Type B pancreatic cell (in vitro differentiated cells): ENCODE measurements around the gene CREBBP. TPM values are rescaled to one million over a fixed set of nuclear protein-coding genes. Genes with fewer than 3 reads are reported as not detected.

Experiments used
- DNase-seq: peaks from one replicate; pipeline ENCODE4 v3.0.0; 2021; ENCODE audit warnings: mixed read lengths; ENCODE audit not compliant: unreplicated experiment; ENCODE audit errors: extremely low spot score
- H3K27ac Mint-ChIP-seq: 2 replicates; pipeline ENCODE4 v1.8.0; 2021; ENCODE audit warnings: mild to moderate bottlenecking, mixed read lengths
- H3K27me3 Mint-ChIP-seq: 2 replicates; pipeline ENCODE4 v1.8.0; 2021; ENCODE audit warnings: mixed read lengths
- H3K36me3 Mint-ChIP-seq: 2 replicates; pipeline ENCODE4 v1.8.0; 2021; ENCODE audit warnings: mixed read lengths
- H3K4me1 Mint-ChIP-seq: one replicate; pipeline ENCODE4 v1.8.0; 2021; ENCODE audit warnings: mixed read lengths; ENCODE audit not compliant: unreplicated experiment
- H3K4me3 Mint-ChIP-seq: 2 replicates; pipeline ENCODE4 v1.8.0; 2021; ENCODE audit warnings: mild to moderate bottlenecking, mixed read lengths
- H3K9me3 Mint-ChIP-seq: 2 replicates; pipeline ENCODE4 v1.8.0; 2021; ENCODE audit warnings: mixed read lengths
- total RNA-seq: library from RNA; stranded (reverse); gene quantifications from 2 replicates; pipeline ENCODE4 v1.2.1, GENCODE V29; 2021; ENCODE audit warnings: low replicate concordance
- TF ChIP-seq, protein P1 (sequence below): fragments of 200-600 bp; sonication (generic); conservative IDR thresholded peaks from 2 replicates; pipeline ENCODE4 v1.5.0; 2021; ENCODE audit warnings: antibody characterized with exemption, mild to moderate bottlenecking

Gene CREBBP
- total RNA-seq, 1 donor from 2014 or later = 93.6 TPM

DNA sequence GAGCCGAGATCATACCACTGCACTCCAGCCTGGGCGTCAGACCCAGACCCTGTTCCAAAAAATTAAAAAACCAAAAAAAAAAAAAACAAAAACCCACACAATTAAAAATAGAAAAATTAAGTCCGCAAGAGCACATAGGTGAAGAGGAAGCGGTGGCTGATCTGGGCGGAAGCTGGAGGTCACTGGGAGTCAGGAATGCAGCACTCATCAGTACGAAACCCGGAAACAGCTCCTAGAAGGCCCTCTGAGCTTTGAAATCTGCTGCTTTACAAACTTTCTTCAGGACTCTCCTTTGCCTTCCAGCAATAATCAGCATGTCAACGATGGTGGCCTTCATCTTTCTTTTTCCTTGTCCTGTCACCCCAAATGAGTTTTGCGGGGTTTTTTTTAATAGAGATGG lies 192.7 kb downstream of the CREBBP start:
- Mint-ChIP-seq H3K36me3 (peaks cover 20% of the 10 kb centered on the region), H3K9me3 (no peaks in the 10 kb centered on the region), H3K27me3 (no peaks in the 10 kb centered on the region), H3K4me3 (no peak overlapping the region), H3K4me1 (peaks cover 8% of the 10 kb centered on the region), H3K27ac (no peak overlapping the region)
- no peak for DNase-seq
- TF ChIP-seq, protein P1, sequence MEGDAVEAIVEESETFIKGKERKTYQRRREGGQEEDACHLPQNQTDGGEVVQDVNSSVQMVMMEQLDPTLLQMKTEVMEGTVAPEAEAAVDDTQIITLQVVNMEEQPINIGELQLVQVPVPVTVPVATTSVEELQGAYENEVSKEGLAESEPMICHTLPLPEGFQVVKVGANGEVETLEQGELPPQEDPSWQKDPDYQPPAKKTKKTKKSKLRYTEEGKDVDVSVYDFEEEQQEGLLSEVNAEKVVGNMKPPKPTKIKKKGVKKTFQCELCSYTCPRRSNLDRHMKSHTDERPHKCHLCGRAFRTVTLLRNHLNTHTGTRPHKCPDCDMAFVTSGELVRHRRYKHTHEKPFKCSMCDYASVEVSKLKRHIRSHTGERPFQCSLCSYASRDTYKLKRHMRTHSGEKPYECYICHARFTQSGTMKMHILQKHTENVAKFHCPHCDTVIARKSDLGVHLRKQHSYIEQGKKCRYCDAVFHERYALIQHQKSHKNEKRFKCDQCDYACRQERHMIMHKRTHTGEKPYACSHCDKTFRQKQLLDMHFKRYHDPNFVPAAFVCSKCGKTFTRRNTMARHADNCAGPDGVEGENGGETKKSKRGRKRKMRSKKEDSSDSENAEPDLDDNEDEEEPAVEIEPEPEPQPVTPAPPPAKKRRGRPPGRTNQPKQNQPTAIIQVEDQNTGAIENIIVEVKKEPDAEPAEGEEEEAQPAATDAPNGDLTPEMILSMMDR = no peak

DNA sequence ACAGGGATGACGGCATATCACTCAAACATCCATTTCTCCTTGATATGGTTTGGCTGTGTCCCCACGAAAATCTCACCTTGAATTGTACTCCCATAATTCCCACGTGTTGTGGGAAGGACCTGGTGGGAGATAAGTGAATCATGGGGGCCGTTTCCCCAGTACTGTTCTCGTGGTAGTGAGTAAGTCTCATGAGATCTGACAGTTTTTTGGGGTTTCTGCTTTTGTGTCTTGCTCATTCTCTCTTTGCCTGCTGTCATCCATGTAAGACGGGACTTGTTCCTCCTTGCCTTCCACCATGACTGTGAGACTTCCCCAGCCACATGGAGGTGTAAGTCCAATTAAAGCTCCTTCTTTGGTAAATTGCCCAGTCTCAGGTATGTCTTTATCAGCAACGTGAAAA lies 193.5 kb downstream of the CREBBP start:
- TF ChIP-seq, protein P1 = no peak
- no peak for DNase-seq
- Mint-ChIP-seq H3K9me3 (no peaks in the 10 kb centered on the region), H3K4me3 (no peak overlapping the region), H3K27me3 (no peaks in the 10 kb centered on the region), H3K4me1 (peaks cover 8% of the 10 kb centered on the region), H3K27ac (no peak overlapping the region), H3K36me3 (peaks cover 24% of the 10 kb centered on the region)

DNA sequence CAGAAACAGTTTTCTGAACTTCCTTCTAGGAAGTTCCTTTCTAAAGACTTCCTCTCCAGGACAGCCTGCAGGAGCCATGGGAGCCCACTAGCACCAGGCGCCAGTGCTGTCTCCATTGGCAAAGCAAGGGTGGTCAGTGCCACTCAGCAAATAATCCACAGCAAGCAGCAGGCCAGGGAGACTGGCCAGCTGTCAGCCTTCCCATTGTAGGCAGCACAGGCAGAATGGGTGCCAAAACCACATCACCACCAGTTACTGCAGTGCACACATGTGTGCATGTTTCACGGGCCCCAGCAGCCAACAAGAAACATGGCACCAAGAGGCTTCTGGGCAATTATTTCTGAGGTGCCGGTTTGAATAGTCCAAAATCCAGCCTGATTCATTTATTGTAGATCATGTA lies 199.3 kb downstream of the CREBBP start:
- TF ChIP-seq, protein P1 = no peak
- Mint-ChIP-seq H3K27ac (no peak overlapping the region), H3K4me1 (no peaks in the 10 kb centered on the region), H3K4me3 (no peak overlapping the region), H3K27me3 (no peaks in the 10 kb centered on the region), H3K36me3 (peaks cover 16% of the 10 kb centered on the region), H3K9me3 (no peaks in the 10 kb centered on the region)
- DNase-seq = no peak

DNA sequence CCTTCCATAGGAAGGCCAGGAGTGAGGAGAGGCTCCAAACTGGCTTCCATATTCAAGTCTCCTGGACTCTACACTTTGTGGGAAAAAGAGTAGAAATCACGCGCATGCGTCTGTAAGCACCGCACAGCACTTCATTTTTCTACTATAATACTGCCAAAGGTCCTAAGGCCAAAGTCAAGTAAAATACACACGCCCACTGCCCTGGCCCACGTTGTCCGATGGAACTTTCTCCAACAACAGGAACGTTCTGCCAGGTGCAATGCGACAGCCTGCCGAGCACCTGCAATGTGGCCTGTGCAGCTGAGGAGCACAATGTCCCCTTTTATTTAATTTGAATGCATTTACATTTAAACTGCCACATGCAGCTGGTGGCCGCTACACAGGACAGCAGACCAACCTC lies 202.5 kb downstream of the CREBBP start:
- peaks cover 13% of the 10 kb centered on the region for H3K36me3 Mint-ChIP-seq
- H3K4me3 Mint-ChIP-seq = no peak overlapping the region
- no peaks in the 10 kb centered on the region for H3K27me3 Mint-ChIP-seq
- H3K27ac Mint-ChIP-seq = no peak overlapping the region
- H3K9me3 Mint-ChIP-seq = no peaks in the 10 kb centered on the region
- no peaks in the 10 kb centered on the region for H3K4me1 Mint-ChIP-seq
- no peak for DNase-seq
- TF ChIP-seq, protein P1 = no peak

DNA sequence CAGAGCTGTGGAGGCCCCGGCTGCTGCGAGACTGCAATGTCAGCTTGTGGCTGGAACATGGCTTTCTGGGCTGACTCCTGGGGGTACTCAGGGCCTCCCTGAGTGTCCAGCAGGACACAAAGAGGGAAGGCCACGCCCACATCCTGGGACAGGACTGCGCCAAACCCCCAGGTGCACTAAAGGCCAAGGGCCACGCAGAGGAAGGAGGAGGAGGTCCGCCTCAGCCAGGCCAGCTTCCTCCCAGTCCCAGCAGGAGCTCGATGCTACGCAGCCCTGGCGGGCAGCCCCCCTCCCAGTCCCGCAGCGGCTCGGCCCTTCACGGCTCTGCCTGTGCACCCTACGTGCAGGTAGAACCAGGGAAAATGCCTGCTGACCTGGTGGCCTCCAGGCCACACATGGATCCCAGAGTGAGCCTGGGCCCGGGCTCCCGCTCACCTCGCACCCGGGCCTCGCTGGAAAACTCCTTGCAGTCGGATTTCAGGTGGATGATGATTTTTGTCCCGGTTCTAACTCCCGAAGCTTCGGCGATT lies 204.8 kb downstream of the CREBBP start:
- H3K27me3 Mint-ChIP-seq = no peaks in the 10 kb centered on the region
- H3K9me3 Mint-ChIP-seq = no peaks in the 10 kb centered on the region
- H3K36me3 Mint-ChIP-seq = peaks cover 7% of the 10 kb centered on the region
- no peak for DNase-seq
- H3K4me1 Mint-ChIP-seq = no peaks in the 10 kb centered on the region
- H3K27ac Mint-ChIP-seq = no peak overlapping the region
- TF ChIP-seq, protein P1 = no peak
- H3K4me3 Mint-ChIP-seq = no peak overlapping the region

Other genes with a start within 250 kb of the CREBBP start
- 35.7 and 44.8 TPM in 2 replicates for gene DNASE1, start 226.0 kb downstream of the CREBBP start, total RNA-seq
- gene TRAP1, start 163.2 kb downstream of the CREBBP start, total RNA-seq = 132 and 138 TPM in 2 replicates
- 13.9 and 17.0 TPM in 2 replicates for gene ADCY9, start 235.7 kb upstream of the CREBBP start, total RNA-seq